Measurements from ENCODE around the gene IQGAP2.

Gene IQGAP2

GRCh38 chr5:76451031-76451701 lies 48.1 kb downstream of the IQGAP2 start:
- no peak for DNase-seq

- DNase-seq = no peak
Observed at GRCh38 chr5:76455531-76456133, 52.5 kb downstream of the IQGAP2 start.

DNA sequence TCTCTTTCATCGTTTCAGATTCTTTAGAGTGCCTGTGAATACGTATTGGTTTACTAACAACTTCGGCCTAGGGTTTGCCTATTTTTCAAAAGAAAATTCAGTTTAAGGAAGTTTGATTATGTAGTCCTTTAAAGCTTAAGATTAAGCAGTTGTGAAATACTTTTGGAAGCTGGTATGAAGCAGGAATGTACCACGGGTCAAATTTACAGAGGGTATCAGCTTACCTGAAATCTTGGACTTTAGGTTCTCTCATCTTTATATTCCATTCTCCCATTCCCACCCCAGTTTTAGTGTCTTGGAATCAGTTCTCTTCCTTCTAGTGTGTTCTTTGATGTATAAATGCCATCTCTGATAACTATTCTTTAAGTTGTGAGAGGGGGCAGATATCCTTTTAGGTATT lies 53.2 kb downstream of the IQGAP2 start:
- DNase-seq = no peak

DNA sequence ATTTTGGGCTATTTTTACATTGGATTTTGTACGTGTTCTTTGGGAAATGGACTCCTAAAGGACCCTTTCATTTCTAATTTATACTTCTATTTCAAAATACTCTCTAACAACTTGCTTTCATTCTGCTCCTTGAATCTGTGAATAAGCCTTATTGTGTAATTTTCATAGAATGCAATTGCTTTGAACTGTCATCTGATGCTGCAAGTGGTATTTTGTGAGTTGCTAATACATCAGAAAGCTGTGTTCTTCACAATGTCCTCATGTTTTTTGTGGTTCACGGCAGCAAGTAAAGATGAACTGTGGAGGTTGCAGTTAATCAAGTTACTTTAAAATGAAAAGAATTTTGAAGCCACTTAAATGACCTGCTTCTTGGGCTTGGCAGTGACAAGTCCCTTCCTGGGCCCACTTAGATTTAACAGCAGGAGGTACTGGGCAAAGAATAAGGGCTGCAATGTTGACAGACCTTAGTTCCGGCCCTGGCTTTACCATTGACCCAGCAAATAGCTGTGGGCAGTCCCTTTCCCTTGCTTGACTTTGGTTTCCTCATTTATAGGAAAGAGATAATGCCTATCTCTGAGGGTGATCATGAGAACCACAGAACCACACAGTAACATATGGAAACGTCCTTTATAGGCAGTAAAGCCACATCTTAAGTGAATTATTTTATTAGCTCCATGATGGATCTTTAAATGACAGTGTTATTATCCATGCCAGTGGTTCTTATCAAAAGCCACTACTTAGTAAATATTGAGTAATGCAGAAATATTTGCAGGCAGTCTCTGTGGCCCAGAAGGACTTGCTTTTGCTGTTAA lies 54.8 kb downstream of the IQGAP2 start:
- DNase-seq = no peak

- no peak for DNase-seq
Observed at GRCh38 chr5:76458486-76458830, 55.4 kb downstream of the IQGAP2 start.

DNA sequence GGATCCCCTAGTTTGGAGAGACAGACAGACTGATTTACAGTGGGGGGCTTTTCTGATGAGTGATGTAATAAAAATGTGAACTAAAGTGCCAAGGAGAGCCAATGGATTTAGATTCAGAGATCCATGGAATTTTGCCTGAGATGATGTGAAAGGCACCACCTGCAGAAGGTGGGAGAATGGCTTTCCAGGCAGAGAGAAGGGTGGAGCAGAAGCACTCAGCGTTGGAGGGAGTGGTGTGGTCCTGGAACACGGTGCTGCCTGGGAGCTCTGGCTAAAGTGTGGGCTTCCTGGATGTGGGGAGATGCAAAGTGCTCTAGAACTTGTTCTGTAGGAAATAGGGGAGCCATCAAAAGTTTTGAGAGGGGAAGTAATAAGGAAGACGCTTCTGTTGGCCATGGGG lies 57.0 kb downstream of the IQGAP2 start:
- DNase-seq = no peak

DNA sequence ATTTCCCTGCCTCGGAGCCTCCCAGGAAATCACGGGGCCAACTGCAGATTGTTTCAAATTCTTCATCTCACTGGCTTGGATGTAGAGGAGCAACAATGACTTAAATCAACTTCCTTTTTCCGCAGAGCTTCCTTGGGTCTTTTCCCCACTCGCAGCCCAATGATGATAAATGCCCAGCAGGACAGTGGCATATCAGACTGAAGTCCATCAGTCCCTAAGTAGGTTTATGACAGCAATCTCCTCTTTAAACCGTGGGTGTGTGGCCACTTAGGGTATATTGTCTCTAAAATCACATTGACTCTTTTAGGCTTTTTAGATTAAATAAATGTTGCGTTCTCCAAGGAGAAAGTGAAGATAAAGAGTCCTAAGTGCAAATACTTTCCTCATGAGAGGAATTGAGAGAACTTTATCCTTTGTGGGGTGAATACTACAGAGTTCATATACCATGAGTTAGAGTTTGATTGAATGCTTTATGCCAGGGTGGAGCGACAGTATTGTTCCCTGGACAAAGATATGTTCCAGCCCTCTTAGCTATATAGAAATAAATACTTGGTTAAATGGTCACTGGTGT lies 59.1 kb downstream of the IQGAP2 start:
- DNase-seq = no peak

- no peak for DNase-seq
Observed at GRCh38 chr5:76467216-76467615, 64.1 kb downstream of the IQGAP2 start.

- DNase-seq = no peak
Observed at GRCh38 chr5:76468635-76469425, 65.7 kb downstream of the IQGAP2 start.

DNA sequence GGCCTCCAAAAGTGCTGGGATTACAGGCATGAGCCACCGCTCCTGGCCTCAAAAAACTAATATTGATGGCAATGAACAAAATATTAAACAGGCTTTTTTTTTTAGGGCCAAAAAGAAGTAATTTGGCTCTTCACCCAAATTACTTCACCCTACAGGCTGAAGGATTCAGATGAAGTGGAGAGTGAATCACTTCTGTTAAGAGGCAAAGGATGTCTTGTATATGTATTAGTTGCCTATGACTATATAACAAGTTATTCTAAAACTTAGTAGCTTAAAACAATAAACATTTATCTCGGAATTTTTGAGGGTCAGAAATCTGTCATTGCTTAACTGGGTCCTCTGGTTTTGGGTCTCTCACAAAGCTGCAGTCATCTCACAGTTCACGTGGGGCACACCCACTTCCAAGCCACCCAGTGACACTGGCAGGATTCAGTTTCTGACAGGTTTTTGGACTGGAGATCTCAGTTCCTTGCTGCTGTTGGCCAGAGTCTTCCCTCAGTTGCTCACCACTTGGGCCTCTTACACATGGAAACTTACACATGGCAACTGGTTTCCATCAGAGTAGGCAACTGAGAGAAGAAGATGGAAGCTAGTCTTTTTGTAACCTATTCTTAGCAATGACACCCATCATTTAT lies 66.7 kb downstream of the IQGAP2 start:
- DNase-seq = no peak

DNA sequence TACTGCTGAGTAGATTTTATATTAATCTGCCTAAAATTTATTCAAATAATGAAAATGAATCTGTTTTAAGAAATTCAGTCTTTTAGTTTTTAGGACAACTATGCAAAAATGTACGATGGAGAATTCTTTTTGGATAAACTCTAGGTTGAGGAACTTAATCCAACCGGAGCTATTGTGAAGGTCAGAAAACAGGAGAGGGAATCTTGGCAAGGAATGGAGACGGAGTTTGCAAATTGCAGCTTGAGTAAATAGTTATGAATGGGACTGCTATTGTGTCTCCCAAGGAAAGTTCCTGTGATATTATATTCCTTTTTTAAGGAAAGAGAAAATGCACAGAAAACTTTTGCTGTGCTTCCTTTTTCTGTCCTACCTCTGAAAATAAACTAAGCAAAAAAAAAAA lies 67.9 kb downstream of the IQGAP2 start:
- no peak for DNase-seq

DNA sequence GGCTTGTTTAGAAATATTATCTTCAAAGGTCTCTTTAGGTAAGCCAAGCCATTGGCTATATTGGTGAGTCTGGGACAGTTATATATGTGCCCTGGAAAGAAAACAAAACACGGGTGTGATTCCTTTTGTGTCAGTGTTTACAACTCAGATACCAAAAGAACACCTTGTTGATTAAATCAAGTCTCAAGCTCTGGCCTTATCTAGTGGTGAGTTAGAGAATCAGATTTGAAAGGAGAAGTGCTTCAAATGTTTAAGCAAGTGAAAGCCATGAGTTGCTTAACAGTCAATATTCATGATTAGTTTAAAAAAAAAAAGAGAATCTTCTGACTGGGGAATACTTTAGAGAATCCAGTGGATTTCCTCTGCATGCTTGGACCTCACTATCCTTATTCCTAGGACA lies 68.3 kb downstream of the IQGAP2 start:
- peak in 1 of 6 experiments; percentile 2 for DNase-seq

DNA sequence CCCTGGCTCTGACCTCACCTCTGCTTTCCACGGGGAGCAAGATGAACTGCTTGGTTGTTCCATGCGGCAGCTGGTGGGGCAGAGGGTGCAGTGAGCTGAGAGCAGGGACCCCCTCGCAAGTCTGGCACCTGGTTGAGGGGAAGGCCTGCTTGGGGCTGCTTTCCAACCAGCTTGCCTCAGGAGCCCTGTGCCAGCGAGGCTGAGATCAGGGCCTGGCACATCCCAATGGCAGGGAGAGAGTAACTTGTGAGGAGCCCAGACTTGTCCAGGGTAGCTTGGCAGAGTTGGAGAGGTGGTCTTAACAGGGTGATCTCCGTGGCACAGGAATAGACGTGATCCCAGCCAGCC lies 68.9 kb downstream of the IQGAP2 start:
- no peak for DNase-seq

- peak in 3 of 6 experiments; percentile 3 to 20 (median 15) for DNase-seq
Observed at GRCh38 chr5:76472335-76473008, 69.4 kb downstream of the IQGAP2 start.

GRCh38 chr5:76473009-76473336 lies 69.9 kb downstream of the IQGAP2 start:
- DNase-seq = no peak

DNA sequence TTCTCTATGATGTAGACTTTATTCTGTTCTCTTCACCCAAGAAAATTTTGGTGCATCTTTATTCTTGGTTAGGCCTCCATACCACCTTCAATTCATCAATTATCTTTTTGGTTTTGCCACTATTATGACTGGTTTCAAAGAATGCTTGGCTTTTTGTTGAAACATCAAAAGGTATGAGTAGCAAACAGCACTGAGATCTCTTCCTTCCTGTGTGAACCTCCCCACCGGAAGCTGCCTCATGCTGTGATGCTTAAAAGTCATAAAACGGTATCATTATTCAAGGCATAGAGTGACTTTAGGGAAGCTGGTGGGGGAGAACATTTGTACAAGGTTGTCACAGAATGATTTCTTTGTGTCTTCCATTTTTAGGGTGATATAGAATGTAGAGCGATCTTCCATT lies 70.6 kb downstream of the IQGAP2 start:
- DNase-seq = peak; percentile 22 to 86 (median 64)

DNA sequence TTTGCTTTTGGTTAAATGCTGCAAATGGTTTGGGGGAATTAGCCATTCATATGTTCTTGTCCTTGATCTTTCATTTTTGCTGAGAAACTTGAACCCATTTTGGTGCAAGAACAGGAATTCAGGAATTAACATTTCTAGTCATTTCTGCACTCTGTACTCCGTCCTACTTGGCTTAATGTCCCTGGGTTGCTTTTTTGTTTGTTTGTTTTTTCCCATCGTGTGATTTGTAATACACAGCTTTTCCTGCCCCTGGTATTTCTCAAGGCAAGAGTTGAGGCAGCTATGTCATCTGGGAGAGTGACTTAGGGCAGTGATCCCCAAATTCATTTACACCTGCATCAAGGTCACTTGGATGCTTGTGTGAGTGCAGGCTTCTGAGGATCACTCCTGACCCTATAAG lies 71.3 kb downstream of the IQGAP2 start:
- no peak for DNase-seq

DNA sequence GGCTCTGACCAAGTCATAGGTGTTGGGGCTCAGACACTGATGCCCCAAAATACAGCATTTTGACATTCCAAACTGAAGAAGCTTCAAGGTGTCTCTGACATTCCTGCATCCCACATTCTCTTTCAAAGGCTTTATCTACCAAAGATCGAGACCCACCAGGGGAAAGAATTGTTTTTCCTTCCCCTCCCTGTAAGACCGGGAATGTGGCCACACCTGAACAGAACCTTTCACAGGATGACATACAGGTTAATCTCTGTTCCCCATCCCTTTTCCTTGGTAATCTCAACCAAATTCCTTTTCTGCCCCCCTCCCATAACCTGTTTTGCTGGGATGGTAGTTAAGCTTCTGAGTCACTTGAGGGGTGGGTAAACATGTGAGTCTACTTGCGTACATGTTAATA lies 72.3 kb downstream of the IQGAP2 start:
- DNase-seq = no peak

GRCh38 chr5:76475936-76476335 lies 72.9 kb downstream of the IQGAP2 start:
- no peak for DNase-seq

- DNase-seq = no peak
Observed at GRCh38 chr5:76476474-76477038, 73.5 kb downstream of the IQGAP2 start.

DNA sequence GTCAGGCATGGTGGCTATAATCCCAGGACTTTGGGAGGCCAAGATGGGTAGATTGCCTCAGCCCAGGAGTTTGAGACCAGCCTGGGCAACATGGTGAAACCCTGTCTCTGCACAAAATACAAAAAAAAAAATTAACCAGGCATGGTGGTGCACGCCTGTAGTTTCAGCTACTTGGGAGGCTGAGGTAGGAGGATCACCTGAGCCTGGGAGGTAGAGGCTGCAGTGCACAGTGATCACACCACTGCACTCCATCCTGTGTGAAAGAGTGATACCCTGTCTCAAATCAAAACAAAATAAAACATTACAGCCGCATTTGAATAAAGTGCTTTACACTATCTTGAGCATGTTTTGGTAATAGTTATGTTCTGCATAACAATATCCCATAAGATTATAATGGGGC lies 74.0 kb downstream of the IQGAP2 start:
- DNase-seq = no peak

- DNase-seq = no peak
Observed at GRCh38 chr5:76477571-76477970, 74.5 kb downstream of the IQGAP2 start.

All from stimulated activated naive CD4-positive, alpha-beta T cell (primary cell).